Esophagus squamous epithelium (tissue), 4 donors: ENCODE data around the gene HSD17B4.
"Not testable (repeated sequence)": the region's sequence is repeated elsewhere in the genome, so short reads cannot be mapped to it uniquely, and the experiment has no call there.

Experiments
- POLR2A ChIP-seq, 4 donors: fragments of 450-650 bp; IDR thresholded peaks; one replicate each; pipeline ENCODE4 v1.6.1; 2017; ENCODE audit warnings: antibody characterized with exemption in 4 of 4, mild to moderate bottlenecking in 4 of 4, moderate library complexity in 3 of 4
- TF ChIP-seq, protein P1 (sequence below), 6 experiments: fragments of 450-650 bp in 4 of 6; fragments of 200-600 bp in 2 of 6; sonication (generic) in 2 of 6; IDR thresholded peaks; one replicate each; pipeline ENCODE4 v1.5.1; 2016 to 2019; ENCODE audit warnings: antibody characterized with exemption in 6 of 6, mild to moderate bottlenecking in 4 of 6, moderate library complexity in 4 of 6

DNA sequence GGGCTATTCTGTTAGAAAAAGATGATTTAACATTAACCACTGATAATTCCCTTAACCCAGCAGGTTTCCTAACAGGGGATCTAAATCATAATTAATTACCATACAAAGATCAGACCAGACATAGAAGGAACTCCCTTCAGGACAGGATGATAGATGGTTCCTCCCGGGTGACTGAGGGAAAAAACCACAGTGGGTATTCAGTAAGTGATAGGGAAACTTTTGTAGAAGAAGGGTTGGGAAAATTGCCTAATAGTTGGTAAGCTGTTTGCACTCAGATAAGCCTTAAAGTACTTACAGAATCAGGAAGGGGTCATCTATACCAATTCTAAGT lies 13.7 kb upstream of the HSD17B4 start:
- TF ChIP-seq, protein P1, sequence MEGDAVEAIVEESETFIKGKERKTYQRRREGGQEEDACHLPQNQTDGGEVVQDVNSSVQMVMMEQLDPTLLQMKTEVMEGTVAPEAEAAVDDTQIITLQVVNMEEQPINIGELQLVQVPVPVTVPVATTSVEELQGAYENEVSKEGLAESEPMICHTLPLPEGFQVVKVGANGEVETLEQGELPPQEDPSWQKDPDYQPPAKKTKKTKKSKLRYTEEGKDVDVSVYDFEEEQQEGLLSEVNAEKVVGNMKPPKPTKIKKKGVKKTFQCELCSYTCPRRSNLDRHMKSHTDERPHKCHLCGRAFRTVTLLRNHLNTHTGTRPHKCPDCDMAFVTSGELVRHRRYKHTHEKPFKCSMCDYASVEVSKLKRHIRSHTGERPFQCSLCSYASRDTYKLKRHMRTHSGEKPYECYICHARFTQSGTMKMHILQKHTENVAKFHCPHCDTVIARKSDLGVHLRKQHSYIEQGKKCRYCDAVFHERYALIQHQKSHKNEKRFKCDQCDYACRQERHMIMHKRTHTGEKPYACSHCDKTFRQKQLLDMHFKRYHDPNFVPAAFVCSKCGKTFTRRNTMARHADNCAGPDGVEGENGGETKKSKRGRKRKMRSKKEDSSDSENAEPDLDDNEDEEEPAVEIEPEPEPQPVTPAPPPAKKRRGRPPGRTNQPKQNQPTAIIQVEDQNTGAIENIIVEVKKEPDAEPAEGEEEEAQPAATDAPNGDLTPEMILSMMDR (IDR thresholded peaks at IDR 0.05): not testable (repeated sequence)
- not testable (repeated sequence) for TF ChIP-seq POLR2A (IDR thresholded peaks at IDR 0.05)
